Neural cell (in vitro differentiated cells): ENCODE results near the gene CLIP3. TPM values are rescaled to one million over a fixed set of nuclear protein-coding genes. Genes with fewer than 3 reads are reported as not detected.

Experiments
- H2AFZ ChIP-seq: fragments of 200-600, 300-800 bp; sonication (generic), shearing (Covaris generic); 2 replicates; pipeline ENCODE4 v1.6.0; 2014; ENCODE audit warnings: low read depth, mild to moderate bottlenecking, antibody characterized with exemption, low read length, moderate library complexity
- H3F3A ChIP-seq: fragments of 200-600 bp; shearing (Covaris generic); 2 replicates; pipeline ENCODE4 v1.6.1; 2016; ENCODE audit warnings: mild to moderate bottlenecking, moderate library complexity, mixed read lengths, antibody characterized with exemption, low read length; ENCODE audit not compliant: insufficient read depth, poor library complexity, severe bottlenecking
- H3K27ac ChIP-seq: fragments of 200-600, 300-800 bp; sonication (generic), shearing (Covaris generic); 2 replicates; pipeline ENCODE4 v1.5.1; 2014; ENCODE audit warnings: mild to moderate bottlenecking, low read length, moderate library complexity
- H3K27me3 ChIP-seq: fragments of 300-800, 200-600 bp; sonication (generic), shearing (Covaris generic); 2 replicates; pipeline ENCODE4 v1.6.0; 2014; ENCODE audit warnings: mild to moderate bottlenecking, low read depth, low read length, moderate library complexity; ENCODE audit not compliant: insufficient read depth
- H3K36me3 ChIP-seq: fragments of 300-800, 200-600 bp; sonication (generic), shearing (Covaris generic); 2 replicates; pipeline ENCODE4 v1.5.1; 2014; ENCODE audit warnings: mild to moderate bottlenecking, antibody characterized with exemption, low read length, moderate library complexity; ENCODE audit not compliant: insufficient read depth
- H3K4me2 ChIP-seq: fragments of 300-800, 200-600 bp; sonication (generic), shearing (Covaris generic); 2 replicates; pipeline ENCODE4 v1.6.0; 2014; ENCODE audit warnings: mild to moderate bottlenecking, low read length
- H3K4me3 ChIP-seq: fragments of 300-800, 200-600 bp; sonication (generic), shearing (Covaris generic); 2 replicates; pipeline ENCODE4 v1.5.1; 2014; ENCODE audit warnings: mild to moderate bottlenecking, low read length, moderate library complexity
- H3K79me2 ChIP-seq: fragments of 200-600 bp; shearing (Covaris generic); replicated peaks from 2 replicates; pipeline ENCODE4 v1.6.0; 2014; ENCODE audit warnings: mild to moderate bottlenecking, low read length, moderate library complexity; ENCODE audit not compliant: insufficient read depth
- H3K9ac ChIP-seq: fragments of 300-800, 200-600 bp; sonication (generic), shearing (Covaris generic); 2 replicates; pipeline ENCODE4 v1.6.1; 2016; ENCODE audit warnings: mild to moderate bottlenecking, low read length, mixed read lengths
- H3K9me2 ChIP-seq: fragments of 200-600 bp; shearing (Covaris generic); 2 replicates; pipeline ENCODE4 v1.6.1; 2016; ENCODE audit warnings: mild to moderate bottlenecking, low read length, mixed read lengths; ENCODE audit not compliant: insufficient read depth
- H3K9me3 ChIP-seq: fragments of 200-600, 300-800 bp; sonication (generic), shearing (Covaris generic); 2 replicates; pipeline ENCODE4 v1.6.1; 2016; ENCODE audit warnings: mild to moderate bottlenecking, mixed run types, low read length, moderate library complexity, mixed read lengths
- H4K20me1 ChIP-seq: fragments of 200-600 bp; shearing (Covaris generic); 2 replicates; pipeline ENCODE4 v1.6.1; 2016; ENCODE audit warnings: mild to moderate bottlenecking, mixed run types; ENCODE audit not compliant: insufficient read depth
- CTCF ChIP-seq: fragments of 450-650 bp; IDR thresholded peaks from 2 replicates; pipeline ENCODE4 v1.5.1; 2014; ENCODE audit warnings: antibody characterized with exemption, mild to moderate bottlenecking, moderate library complexity; ENCODE audit not compliant: poor library complexity, severe bottlenecking
- EP300 ChIP-seq: fragments of 450-650 bp; conservative IDR thresholded peaks from 2 replicates; pipeline ENCODE4 v1.6.1; 2014; ENCODE audit warnings: antibody characterized with exemption, mild to moderate bottlenecking, moderate library complexity; ENCODE audit not compliant: poor library complexity, severe bottlenecking
- EZH2 ChIP-seq: fragments of 200-600, 300-800 bp; shearing (Covaris generic), sonication (generic); IDR thresholded peaks from 2 replicates; pipeline ENCODE4 v1.6.1; 2014; ENCODE audit warnings: antibody characterized with exemption, low read length, borderline replicate concordance, mild to moderate bottlenecking; ENCODE audit not compliant: insufficient read depth, poor library complexity, severe bottlenecking
- MXI1 ChIP-seq: fragments of 450-650 bp; conservative IDR thresholded peaks from 2 replicates; pipeline ENCODE4 v1.6.1; 2014; ENCODE audit warnings: antibody characterized with exemption, mild to moderate bottlenecking; ENCODE audit not compliant: poor library complexity, severe bottlenecking
- POLR2AphosphoS5 ChIP-seq: IDR thresholded peaks from 2 replicates; pipeline ENCODE4 v1.6.1; 2012
- RAD21 ChIP-seq: fragments of 450-650 bp; conservative IDR thresholded peaks from 2 replicates; pipeline ENCODE4 v1.6.1; 2014; ENCODE audit warnings: antibody characterized with exemption, mild to moderate bottlenecking, moderate library complexity
- REST ChIP-seq: IDR thresholded peaks from 2 replicates; pipeline ENCODE4 v1.6.1; 2012; ENCODE audit warnings: borderline replicate concordance
- SMC3 ChIP-seq: fragments of 450-650 bp; conservative IDR thresholded peaks from 2 replicates; pipeline ENCODE4 v1.6.1; 2014; ENCODE audit warnings: antibody characterized with exemption, mild to moderate bottlenecking, moderate library complexity; ENCODE audit not compliant: poor library complexity
- TAF1 ChIP-seq: IDR thresholded peaks from 2 replicates; pipeline ENCODE4 v1.6.1; 2012; ENCODE audit warnings: low read depth
- polyA plus RNA-seq: library from polyadenylated mRNA; depleted of rRNA; stranded (reverse); fragments of >200 nt; gene quantifications from 2 replicates; pipeline ENCODE4 v1.2.3, GENCODE V29; 2014

CLIP3 gene
- polyA plus RNA-seq, 1 donor from 2014 or later, result 5.6 TPM

- Histone ChIP-seq H3K9me3 (no peaks in the 10 kb centered on the region), H4K20me1 (no peaks in the 10 kb centered on the region), H3K27me3 (no peaks in the 10 kb centered on the region), H2AFZ (no peak overlapping the region), H3K79me2 (no peaks in the 10 kb centered on the region), H3K36me3 (no peaks in the 10 kb centered on the region), H3K9me2 (no peaks in the 10 kb centered on the region), H3K9ac (no peak overlapping the region), H3F3A (no peaks in the 10 kb centered on the region), H3K27ac (no peak overlapping the region), H3K4me3 (no peak overlapping the region), H3K4me2 (no peak overlapping the region)
- no peak for TF ChIP-seq TAF1
- no peak for TF ChIP-seq MXI1
- no peak for TF ChIP-seq POLR2AphosphoS5
- TF ChIP-seq REST, result no peak
- TF ChIP-seq SMC3, result no peak
- TF ChIP-seq CTCF, result no peak
- no peak for TF ChIP-seq RAD21
- no peak for TF ChIP-seq EP300
- no peak for TF ChIP-seq EZH2
These were observed 35.0 kb upstream of the CLIP3 start for GRCh38 chr19:36067681-36068080.

GRCh38 chr19:36064826-36065225 lies 32.2 kb upstream of the CLIP3 start:
- H3K9me2 ChIP-seq, result no peaks in the 10 kb centered on the region
- no peaks in the 10 kb centered on the region for H3K9me3 ChIP-seq
- no peak overlapping the region for H3K4me3 ChIP-seq
- H3K36me3 ChIP-seq, result no peaks in the 10 kb centered on the region
- H3K4me2 ChIP-seq, result no peak overlapping the region
- H3K27ac ChIP-seq, result no peak overlapping the region
- no peaks in the 10 kb centered on the region for H3K27me3 ChIP-seq
- H3F3A ChIP-seq, result no peaks in the 10 kb centered on the region
- no peaks in the 10 kb centered on the region for H3K79me2 ChIP-seq
- no peak overlapping the region for H2AFZ ChIP-seq
- no peaks in the 10 kb centered on the region for H4K20me1 ChIP-seq
- no peak overlapping the region for H3K9ac ChIP-seq
- TF ChIP-seq TAF1 (no peak), MXI1 (no peak), SMC3 (no peak), EZH2 (no peak), EP300 (no peak), CTCF (no peak), RAD21 (no peak), POLR2AphosphoS5 (no peak), REST (no peak)
